Endometrial microvascular endothelial cells (primary cell): ENCODE measurements around the gene TSSK2. TPM values are rescaled to one million over a fixed set of nuclear protein-coding genes. Genes with fewer than 3 reads are reported as not detected.

Experiments
- in situ Hi-C: cut with HindIII; loops from 2 replicates; pipeline ENCODE4 v1.10.0; 2017; ENCODE audit warnings: low sequenced_read_pairs, low pct_unique_long_range_greater_than_20kb; ENCODE audit errors: inconsistent ontology term
- total RNA-seq: library from RNA; depleted of rRNA; stranded (reverse); fragments of >200 nt; gene quantifications from one replicate; pipeline ENCODE4 v1.2.3, GENCODE V29; 2015; ENCODE audit errors: inconsistent ontology term

TSSK2 gene
- total RNA-seq, 1 donor from 2014 or later: not detected

- in situ Hi-C loops: no loop called here
Observed at GRCh38 chr22:19105456-19105855, 25.7 kb upstream of the TSSK2 start.

GRCh38 chr22:19105867-19106802 is 25.0 kb upstream of the TSSK2 start:
- in situ Hi-C loops: no loop called here

GRCh38 chr22:19106886-19107729 is 24.0 kb upstream of the TSSK2 start:
- in situ Hi-C loops: no loop called here

- in situ Hi-C loops: no loop called here
Observed at GRCh38 chr22:19107730-19108074, 23.4 kb upstream of the TSSK2 start.

DNA sequence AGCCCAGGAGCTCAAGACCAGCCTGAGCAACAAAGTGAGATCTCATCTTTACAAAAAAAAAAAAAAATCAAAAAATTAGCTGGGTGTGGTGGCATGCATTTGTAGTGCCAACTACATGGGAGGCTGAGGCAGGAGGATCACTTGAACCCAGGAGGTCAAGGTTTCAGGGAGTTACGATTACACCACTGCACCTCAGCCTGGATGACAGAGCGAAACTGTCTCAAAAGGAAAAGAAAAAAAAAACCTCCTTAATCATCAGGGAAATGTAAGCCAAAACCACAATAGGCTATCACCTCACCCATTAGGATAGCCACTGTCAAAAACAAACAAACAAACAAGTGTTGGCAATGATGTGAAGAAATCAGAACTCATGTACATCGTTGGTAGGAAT is 22.3 kb upstream of the TSSK2 start:
- in situ Hi-C loops: no loop called here

DNA sequence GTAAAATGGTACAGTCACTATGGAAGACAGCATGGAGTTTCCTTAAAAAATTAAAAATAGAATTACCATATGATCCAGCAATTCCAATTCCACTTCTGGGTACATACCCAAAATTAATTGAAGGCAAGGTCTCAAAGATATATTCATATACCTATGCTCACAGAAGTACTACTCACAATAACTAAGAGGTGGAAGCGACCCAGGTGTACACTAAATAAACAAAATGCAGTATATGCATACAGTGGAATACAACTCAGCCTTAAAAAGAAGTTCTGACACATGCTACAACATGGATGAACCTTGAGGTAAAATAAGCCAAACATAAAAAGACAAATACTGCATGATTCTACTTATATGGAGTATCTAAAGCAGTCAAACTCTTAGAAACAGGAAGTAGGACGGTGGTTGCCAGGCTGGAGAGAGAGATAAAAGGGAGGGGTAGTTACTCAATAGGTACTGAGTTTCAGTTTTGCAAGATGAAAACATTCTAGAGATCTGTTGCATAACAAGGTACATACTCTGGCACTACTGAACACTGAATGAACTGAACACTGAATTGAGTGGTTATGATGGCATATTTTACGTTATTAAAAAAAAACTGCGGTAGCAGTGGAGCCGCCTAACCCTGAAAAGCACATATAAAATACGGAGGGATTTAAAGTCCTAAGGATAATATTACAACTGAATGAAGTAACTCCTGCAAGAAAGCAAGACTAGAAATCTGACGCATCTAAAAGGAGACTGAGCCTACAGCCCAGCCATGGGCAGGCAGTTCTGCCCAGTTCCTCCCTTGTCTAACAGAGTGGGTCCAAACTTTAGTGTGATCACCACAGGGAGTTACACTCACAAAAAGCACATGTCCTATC is 21.7 kb upstream of the TSSK2 start:
- in situ Hi-C loops: no loop called here

- in situ Hi-C loops: no loop called here
Observed at GRCh38 chr22:19110064-19110458, 21.0 kb upstream of the TSSK2 start.

- in situ Hi-C loops: no loop called here
Observed at GRCh38 chr22:19110646-19111045, 20.5 kb upstream of the TSSK2 start.

DNA sequence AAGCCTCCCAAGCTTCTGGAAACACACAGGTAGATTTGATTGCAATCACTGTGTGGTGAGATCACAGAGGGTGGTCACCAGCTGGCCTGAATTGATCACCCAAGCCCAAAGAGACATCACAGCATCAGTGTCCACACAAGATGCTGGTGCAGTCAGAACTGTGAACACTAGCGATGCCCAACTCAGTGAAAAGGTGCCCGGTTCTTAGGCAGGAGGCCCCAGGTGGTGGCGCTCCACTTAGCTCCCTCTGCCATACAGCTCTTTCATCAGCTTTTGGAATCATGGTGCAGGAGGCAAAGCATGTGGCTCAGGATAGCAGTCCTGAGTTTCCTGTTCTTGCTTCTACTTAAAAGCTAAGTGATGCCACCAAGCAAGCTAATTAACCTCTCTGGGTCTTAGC is 20.0 kb upstream of the TSSK2 start:
- in situ Hi-C loops: no loop called here

DNA sequence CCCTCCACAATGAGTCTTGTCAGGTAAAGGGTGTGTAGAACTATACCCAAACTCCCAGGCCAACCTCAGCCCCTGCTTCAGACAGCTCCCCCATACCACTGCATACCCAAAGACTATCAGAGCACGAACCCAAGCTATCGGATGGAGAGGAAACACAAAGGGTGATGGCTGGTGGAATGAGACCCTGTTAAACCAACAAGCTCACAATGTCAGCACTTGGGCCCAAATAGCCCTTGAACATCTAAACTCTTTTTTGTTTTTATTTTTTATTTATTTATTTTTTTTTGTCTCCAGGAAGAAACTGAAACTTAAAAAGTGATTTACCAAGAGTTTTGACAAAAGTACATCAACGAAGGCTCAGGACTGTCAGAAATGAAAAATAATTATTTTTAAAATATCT is 19.5 kb upstream of the TSSK2 start:
- in situ Hi-C loops: no loop called here

GRCh38 chr22:19113429-19113828 is 17.7 kb upstream of the TSSK2 start:
- in situ Hi-C loops: no loop called here

DNA sequence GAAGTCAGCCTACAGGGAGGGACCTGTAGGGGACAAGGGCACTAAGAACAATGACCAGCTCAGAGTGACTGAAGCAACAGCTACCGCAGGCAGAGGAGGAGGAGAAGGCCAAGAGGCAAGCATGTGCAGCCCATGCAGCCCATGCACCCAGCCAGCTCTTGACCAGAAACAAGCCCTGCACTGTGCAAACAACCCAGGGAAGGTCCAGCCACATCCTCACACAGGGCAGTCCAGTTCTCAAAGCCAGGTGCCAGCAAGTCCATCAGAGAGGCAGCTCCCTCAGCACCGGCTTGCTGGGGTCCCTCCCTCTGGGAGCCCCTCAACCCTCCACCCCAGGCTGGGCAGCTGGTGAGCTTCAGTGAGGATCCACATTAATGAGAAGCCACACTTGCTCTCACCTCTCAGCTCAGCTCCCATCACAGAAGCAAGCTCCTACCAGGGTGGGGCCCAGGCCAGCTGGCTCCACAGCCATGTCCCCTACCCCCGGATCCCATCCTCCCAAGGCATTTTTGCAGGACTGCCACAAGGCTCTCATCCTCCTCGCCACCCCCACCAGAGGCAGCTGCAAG is 16.0 kb upstream of the TSSK2 start:
- in situ Hi-C loops: no loop called here

DNA sequence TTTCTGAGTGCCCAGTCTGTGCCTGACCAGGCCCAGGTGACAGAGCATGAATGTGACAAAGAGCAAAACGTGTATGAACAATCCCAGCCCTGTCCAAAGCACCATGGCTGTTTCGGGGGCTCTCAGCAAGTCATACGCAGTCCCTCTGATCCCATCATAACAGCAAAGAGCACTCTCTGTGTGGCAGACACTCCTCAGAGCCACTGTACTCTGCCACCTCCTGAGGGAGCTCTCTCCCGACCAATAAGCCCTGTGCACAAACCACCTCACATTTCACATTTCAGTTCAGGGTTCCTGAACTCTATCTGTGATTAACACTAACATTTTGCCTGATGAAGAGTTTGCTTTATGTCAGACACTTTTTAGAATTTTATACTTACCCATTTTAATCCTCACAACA is 15.5 kb upstream of the TSSK2 start:
- in situ Hi-C loops: no loop called here

DNA sequence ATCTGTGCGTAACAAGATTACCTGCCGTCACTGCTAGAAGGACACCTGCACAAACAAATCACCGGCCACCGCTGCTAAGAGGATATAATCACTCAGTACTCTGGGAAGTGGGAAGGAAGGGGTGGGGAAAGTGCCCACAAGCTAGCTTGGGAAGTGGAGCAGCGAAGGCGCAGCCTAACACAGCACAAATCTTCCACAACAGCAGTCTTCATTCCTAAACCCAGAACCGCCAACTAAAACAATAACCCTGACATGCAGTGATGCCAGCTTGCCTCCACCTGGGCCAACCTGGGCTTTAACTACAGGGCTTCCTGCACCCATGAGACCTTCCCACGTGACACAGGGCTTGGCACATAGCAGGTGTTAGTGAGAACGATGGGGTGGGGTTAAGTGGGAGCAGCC is 14.0 kb upstream of the TSSK2 start:
- in situ Hi-C loops: no loop called here

GRCh38 chr22:19118329-19118880 is 12.7 kb upstream of the TSSK2 start:
- in situ Hi-C loops: no loop called here

GRCh38 chr22:19119949-19120348 is 11.2 kb upstream of the TSSK2 start:
- in situ Hi-C loops: no loop called here

DNA sequence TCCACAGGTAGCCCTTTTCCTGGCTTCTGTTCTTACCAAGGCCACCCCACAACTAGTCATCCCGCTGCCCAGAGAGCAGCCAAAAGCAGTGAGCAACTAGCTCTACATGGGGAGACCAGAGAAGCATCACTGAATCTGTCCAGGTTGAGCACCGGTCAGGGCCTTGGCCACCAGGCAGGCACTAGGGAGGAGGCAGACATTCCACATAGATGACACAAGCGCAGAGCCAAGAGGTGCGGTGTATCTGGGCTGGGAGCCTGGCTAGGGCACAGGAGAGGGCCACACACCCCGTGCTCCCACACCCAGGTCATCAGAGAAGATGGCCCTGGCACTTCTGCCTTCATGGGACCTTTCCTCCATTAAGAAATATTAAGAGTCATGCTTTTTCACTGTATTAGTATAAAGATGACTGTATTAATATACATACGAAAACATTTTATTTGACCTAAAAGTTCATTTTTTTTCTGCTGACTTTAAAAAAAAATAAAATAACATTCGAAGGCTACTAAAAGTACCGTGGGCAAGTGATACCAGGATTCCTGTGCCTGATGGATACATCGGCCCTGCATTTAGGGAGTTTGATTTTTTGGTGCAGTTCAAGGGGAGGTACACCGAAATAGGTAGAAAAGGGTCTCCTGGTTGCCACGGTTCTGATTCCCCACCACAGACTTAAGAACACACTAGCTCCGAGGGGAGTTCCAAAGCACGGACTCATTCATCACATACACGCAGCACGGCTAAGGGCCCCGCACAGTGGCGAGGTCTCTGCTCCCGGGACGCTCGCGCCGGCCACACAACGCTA is 10.1 kb upstream of the TSSK2 start:
- in situ Hi-C loops: no loop called here

GRCh38 chr22:19121631-19122142 is 9.4 kb upstream of the TSSK2 start:
- in situ Hi-C loops: no loop called here
